Stomach (tissue), 9 donors: Measurements from ENCODE around the gene CLIC5. TPM values are rescaled to one million over a fixed set of nuclear protein-coding genes. Genes with fewer than 3 reads are reported as not detected.

Experiments
- DNase-seq, 2 donors: peaks; one replicate each; pipeline versions ENCODE4 v3.0.0 to v3.0.0-alpha.2; 2013 to 2019
- H3K27ac ChIP-seq, 5 donors: fragments of 200-600 bp in 4 of 5; sonication (generic) in 4 of 5; one replicate each; pipeline ENCODE4 v1.5.1; 2013 to 2019; ENCODE audit warnings: mild to moderate bottlenecking in 1 of 5, moderate library complexity in 1 of 5
- H3K27me3 ChIP-seq, 3 donors: fragments of 200-600 bp; sonication (generic); one replicate each; pipeline ENCODE4 v1.5.1; 2017 to 2019; ENCODE audit warnings: mixed run types in 1 of 3
- H3K36me3 ChIP-seq, 4 donors: fragments of 200-600 bp; sonication (generic); 1 replicate in 3 of 4; 2 replicates in 1 of 4; pipeline ENCODE4 v1.5.1; 2016 to 2019
- H3K4me1 ChIP-seq, 4 donors: fragments of 200-600 bp; sonication (generic); one replicate each; pipeline ENCODE4 v1.5.1; 2016 to 2019
- H3K4me3 ChIP-seq, 4 donors: fragments of 200-600 bp; sonication (generic) in 3 of 4; one replicate each; pipeline ENCODE4 v1.5.1; 2016 to 2019; ENCODE audit warnings: mild to moderate bottlenecking in 1 of 4
- H3K9me3 ChIP-seq, 4 donors: fragments of 200-600 bp; sonication (generic); one replicate each; pipeline ENCODE4 v1.5.1; 2016 to 2019
- CTCF ChIP-seq, 7 experiments: fragments of 450-650 bp in 4 of 7; fragments of 200-600 bp in 3 of 7; sonication (generic) in 3 of 7; IDR thresholded peaks; one replicate each; pipeline ENCODE4 v1.5.1; 2016 to 2019; ENCODE audit warnings: antibody characterized with exemption in 7 of 7, control low read depth in 2 of 7, mild to moderate bottlenecking in 1 of 7
- EP300 ChIP-seq: sonication (generic); formaldehyde crosslinking; IDR thresholded peaks from one replicate; pipeline ENCODE4 v1.6.1; 2017; ENCODE audit warnings: antibody characterized with exemption
- POLR2A ChIP-seq, 4 donors: fragments of 450-650 bp; IDR thresholded peaks; one replicate each; pipeline ENCODE4 v1.6.1; 2016; ENCODE audit warnings: antibody characterized with exemption in 4 of 4, control low read depth in 2 of 4, mild to moderate bottlenecking in 1 of 4, moderate library complexity in 1 of 4
- POLR2AphosphoS5 ChIP-seq, 3 donors: sonication (generic); formaldehyde crosslinking; IDR thresholded peaks; one replicate each; pipeline ENCODE4 v1.6.1; 2016; ENCODE audit warnings: antibody characterized with exemption in 3 of 3
- WGBS, 5 donors: extraction: QIAGEN DNeasy Blood & Tissue Kit in 3 of 5; methylation state at CpG; one replicate each; pipeline versions ENCODE4 v1.1.5 to v1.1.7; 2013 to 2018; 5-methylcytosine and 5-hydroxymethylcytosine counted together
- intact Hi-C: fragments of 100-400 bp; cut with DNase I; formaldehyde crosslinking; loops from one replicate; pipeline ENCODE4 v1.15.1; 2023; ENCODE audit warnings: low total_unique reads
- polyA plus RNA-seq, 3 donors: library from polyadenylated mRNA; stranded (reverse); fragments of 200-250 nt; gene quantifications; one replicate each; pipeline ENCODE4 v1.2.3, GENCODE V29; 2013
- total RNA-seq, 5 donors: library from RNA; depleted of rRNA; stranded (reverse); fragments of >200 nt; gene quantifications; one replicate each; pipeline versions ENCODE4 v1.1.0 to v1.2.3, GENCODE V29; 2014 to 2016
- donor health status: healthy with polysubstance abuse.
- donor health status: Bipolar disorder and iron deficiency.
- donor health status: healthy.

CLIC5 gene
- total and polyA plus RNA-seq, 8 donors = 0.19 to 30.4 (median 2.0) TPM; not detected in 1

GRCh38 chr6:45845567-45845966, 170.1 kb downstream of the CLIC5 start:
- intact Hi-C loops = no loop called here
- WGBS, 5 donors = 69 to 83% (median 75%) methylated on average over 1 of the region's 1 CpG
- no peak for TF ChIP-seq CTCF (IDR thresholded peaks at IDR 0.05)
- no peak for TF ChIP-seq POLR2AphosphoS5 (IDR thresholded peaks at IDR 0.05)
- TF ChIP-seq POLR2A (IDR thresholded peaks at IDR 0.05) = no peak
- TF ChIP-seq EP300 = no peak
- DNase-seq = no peak
- Histone ChIP-seq H3K9me3 (no peaks in the 10 kb centered on the region), H3K27me3 (no peaks in the 10 kb centered on the region), H3K4me1 (no peaks in the 10 kb centered on the region), H3K4me3 (no peak overlapping the region), H3K36me3 (no peaks in the 10 kb centered on the region), H3K27ac (no peak overlapping the region)

GRCh38 chr6:45844986-45845385, 170.7 kb downstream of the CLIC5 start:
- Histone ChIP-seq H3K27me3 (no peaks in the 10 kb centered on the region), H3K27ac (no peak overlapping the region), H3K4me1 (no peaks in the 10 kb centered on the region), H3K9me3 (no peaks in the 10 kb centered on the region), H3K36me3 (no peaks in the 10 kb centered on the region), H3K4me3 (no peak overlapping the region)
- TF ChIP-seq POLR2A (IDR thresholded peaks at IDR 0.05) (no peak), EP300 (no peak), CTCF (IDR thresholded peaks at IDR 0.05) (no peak), POLR2AphosphoS5 (IDR thresholded peaks at IDR 0.05) (no peak)
- WGBS, 5 donors = 79 to 89% (median 86%) methylated on average over 8 of the region's 8 CpGs
- intact Hi-C loops = no loop called here
- DNase-seq = no peak

GRCh38 chr6:45843848-45844521, 171.7 kb downstream of the CLIC5 start:
- no peak overlapping the region for H3K27ac ChIP-seq
- no peak overlapping the region for H3K4me3 ChIP-seq
- TF ChIP-seq POLR2AphosphoS5 (IDR thresholded peaks at IDR 0.05) (no peak), POLR2A (IDR thresholded peaks at IDR 0.05) (no peak), CTCF (IDR thresholded peaks at IDR 0.05) (no peak), EP300 (no peak)
- H3K36me3 ChIP-seq = no peaks in the 10 kb centered on the region
- intact Hi-C loops = no loop called here
- H3K27me3 ChIP-seq = no peaks in the 10 kb centered on the region
- WGBS, 5 donors = 59 to 80% (median 74%) methylated on average over 8 of the region's 8 CpGs
- no peaks in the 10 kb centered on the region for H3K9me3 ChIP-seq
- DNase-seq = no peak
- no peaks in the 10 kb centered on the region for H3K4me1 ChIP-seq

- WGBS, 5 donors = 90 to 95% (median 90%) methylated on average over 3 of the region's 3 CpGs
- Histone ChIP-seq H3K4me1 (no peaks in the 10 kb centered on the region), H3K27ac (no peak overlapping the region), H3K27me3 (no peaks in the 10 kb centered on the region), H3K36me3 (no peaks in the 10 kb centered on the region), H3K9me3 (no peaks in the 10 kb centered on the region), H3K4me3 (no peak overlapping the region)
- intact Hi-C loops = no loop called here
- DNase-seq = no peak
- TF ChIP-seq POLR2AphosphoS5 (IDR thresholded peaks at IDR 0.05) (no peak), POLR2A (IDR thresholded peaks at IDR 0.05) (no peak), EP300 (no peak), CTCF (IDR thresholded peaks at IDR 0.05) (no peak)
These were observed 174.6 kb downstream of the CLIC5 start for GRCh38 chr6:45841062-45841461.
